Activated naive CD8-positive, alpha-beta T cell treated with anti-CD3 and anti-CD28 coated beads for 36 hours (primary cell): Measurements from ENCODE around the gene SLC43A2. TPM values are rescaled to one million over a fixed set of nuclear protein-coding genes. Genes with fewer than 3 reads are reported as not detected.

ENCODE experiments used
- DNase-seq: peaks from one replicate; pipeline ENCODE4 v3.0.0; 2021
- H3K27ac Mint-ChIP-seq: one replicate; pipeline ENCODE4 v1.8.0; 2022; ENCODE audit warnings: mild to moderate bottlenecking, moderate library complexity, mixed read lengths
- H3K27me3 Mint-ChIP-seq: one replicate; pipeline ENCODE4 v1.8.0; 2022; ENCODE audit warnings: mild to moderate bottlenecking, mixed read lengths
- H3K36me3 Mint-ChIP-seq: one replicate; pipeline ENCODE4 v1.8.0; 2021; ENCODE audit warnings: mild to moderate bottlenecking, mixed read lengths
- H3K4me1 Mint-ChIP-seq: one replicate; pipeline ENCODE4 v1.8.0; 2021; ENCODE audit warnings: mixed read lengths
- H3K4me3 Mint-ChIP-seq: one replicate; pipeline ENCODE4 v1.8.0; 2022; ENCODE audit warnings: mild to moderate bottlenecking, moderate library complexity, mixed read lengths
- H3K9me3 Mint-ChIP-seq: one replicate; pipeline ENCODE4 v1.8.0; 2022; ENCODE audit warnings: mixed read lengths
- total RNA-seq, 2 experiments: library from RNA; stranded (reverse); gene quantifications; one replicate each; pipeline ENCODE4 v1.2.3, GENCODE V29; 2021

The SLC43A2 gene
- total RNA-seq, 2 experiments from 2014 or later: 3.7 to 4.6 TPM

GRCh38 chr17:1591474-1592090, 37.1 kb downstream of the SLC43A2 start:
- Mint-ChIP-seq H3K27me3 (no peaks in the 10 kb centered on the region), H3K27ac (no peak overlapping the region), H3K4me1 (peaks cover 15% of the 10 kb centered on the region), H3K4me3 (no peak overlapping the region), H3K36me3 (no peaks in the 10 kb centered on the region), H3K9me3 (no peaks in the 10 kb centered on the region)
- DNase-seq: no peak

GRCh38 chr17:1590747-1591473, 37.7 kb downstream of the SLC43A2 start:
- H3K36me3 Mint-ChIP-seq: no peaks in the 10 kb centered on the region
- no peaks in the 10 kb centered on the region for H3K9me3 Mint-ChIP-seq
- no peaks in the 10 kb centered on the region for H3K27me3 Mint-ChIP-seq
- no peak overlapping the region for H3K27ac Mint-ChIP-seq
- DNase-seq: no peak
- peaks cover 15% of the 10 kb centered on the region for H3K4me1 Mint-ChIP-seq
- no peak overlapping the region for H3K4me3 Mint-ChIP-seq

- no peaks in the 10 kb centered on the region for H3K36me3 Mint-ChIP-seq
- no peaks in the 10 kb centered on the region for H3K9me3 Mint-ChIP-seq
- no peaks in the 10 kb centered on the region for H3K27me3 Mint-ChIP-seq
- no peak for DNase-seq
- peaks cover 15% of the 10 kb centered on the region for H3K4me1 Mint-ChIP-seq
- no peak overlapping the region for H3K4me3 Mint-ChIP-seq
- H3K27ac Mint-ChIP-seq: no peak overlapping the region
Measured at GRCh38 chr17:1590029-1590746, 38.4 kb downstream of the SLC43A2 start.

GRCh38 chr17:1588821-1589585, 39.6 kb downstream of the SLC43A2 start:
- no peaks in the 10 kb centered on the region for H3K9me3 Mint-ChIP-seq
- H3K36me3 Mint-ChIP-seq: no peaks in the 10 kb centered on the region
- H3K27me3 Mint-ChIP-seq: no peaks in the 10 kb centered on the region
- no peak overlapping the region for H3K4me3 Mint-ChIP-seq
- H3K27ac Mint-ChIP-seq: no peak overlapping the region
- peaks cover 15% of the 10 kb centered on the region for H3K4me1 Mint-ChIP-seq
- no peak for DNase-seq

GRCh38 chr17:1584167-1584566, 44.5 kb downstream of the SLC43A2 start:
- no peak for DNase-seq
- H3K27ac Mint-ChIP-seq: no peak overlapping the region
- no peaks in the 10 kb centered on the region for H3K36me3 Mint-ChIP-seq
- H3K9me3 Mint-ChIP-seq: no peaks in the 10 kb centered on the region
- H3K4me1 Mint-ChIP-seq: no peaks in the 10 kb centered on the region
- no peaks in the 10 kb centered on the region for H3K27me3 Mint-ChIP-seq
- no peak overlapping the region for H3K4me3 Mint-ChIP-seq

GRCh38 chr17:1583556-1583955, 45.1 kb downstream of the SLC43A2 start:
- Mint-ChIP-seq H3K4me1 (no peaks in the 10 kb centered on the region), H3K27me3 (no peaks in the 10 kb centered on the region), H3K36me3 (no peaks in the 10 kb centered on the region), H3K9me3 (no peaks in the 10 kb centered on the region), H3K27ac (no peak overlapping the region), H3K4me3 (no peak overlapping the region)
- no peak for DNase-seq

- peaks cover 3% of the 10 kb centered on the region for H3K4me1 Mint-ChIP-seq
- no peak for DNase-seq
- H3K4me3 Mint-ChIP-seq: no peak overlapping the region
- H3K9me3 Mint-ChIP-seq: no peaks in the 10 kb centered on the region
- no peaks in the 10 kb centered on the region for H3K36me3 Mint-ChIP-seq
- no peaks in the 10 kb centered on the region for H3K27me3 Mint-ChIP-seq
- H3K27ac Mint-ChIP-seq: no peak overlapping the region
Measured at GRCh38 chr17:1582374-1582773, 46.3 kb downstream of the SLC43A2 start.

GRCh38 chr17:1580979-1581676, 47.5 kb downstream of the SLC43A2 start:
- H3K4me1 Mint-ChIP-seq: peaks cover 5% of the 10 kb centered on the region
- no peak overlapping the region for H3K27ac Mint-ChIP-seq
- H3K4me3 Mint-ChIP-seq: no peak overlapping the region

GRCh38 chr17:1578029-1578428, 50.6 kb downstream of the SLC43A2 start:
- H3K36me3 Mint-ChIP-seq: no peaks in the 10 kb centered on the region
- H3K4me1 Mint-ChIP-seq: peaks cover 5% of the 10 kb centered on the region
- no peaks in the 10 kb centered on the region for H3K9me3 Mint-ChIP-seq

More at GRCh38 chr17:1580979-1581676, 47.5 kb downstream of the SLC43A2 start:
- no peak for DNase-seq
- Mint-ChIP-seq H3K9me3 (no peaks in the 10 kb centered on the region), H3K36me3 (no peaks in the 10 kb centered on the region), H3K27me3 (no peaks in the 10 kb centered on the region)

GRCh38 chr17:1577583-1578013, 51.0 kb downstream of the SLC43A2 start:
- H3K4me1 Mint-ChIP-seq: peaks cover 5% of the 10 kb centered on the region
- no peak overlapping the region for H3K27ac Mint-ChIP-seq
- DNase-seq: no peak
- H3K27me3 Mint-ChIP-seq: no peaks in the 10 kb centered on the region
- no peaks in the 10 kb centered on the region for H3K9me3 Mint-ChIP-seq
- H3K36me3 Mint-ChIP-seq: no peaks in the 10 kb centered on the region
- H3K4me3 Mint-ChIP-seq: no peak overlapping the region

More at GRCh38 chr17:1578029-1578428, 50.6 kb downstream of the SLC43A2 start:
- Mint-ChIP-seq H3K27me3 (no peaks in the 10 kb centered on the region), H3K4me3 (no peak overlapping the region), H3K27ac (no peak overlapping the region)
- no peak for DNase-seq

GRCh38 chr17:1577182-1577581, 51.5 kb downstream of the SLC43A2 start:
- Mint-ChIP-seq H3K27me3 (no peaks in the 10 kb centered on the region), H3K4me1 (peaks cover 5% of the 10 kb centered on the region), H3K27ac (no peak overlapping the region), H3K36me3 (no peaks in the 10 kb centered on the region), H3K9me3 (no peaks in the 10 kb centered on the region), H3K4me3 (no peak overlapping the region)
- DNase-seq: no peak

GRCh38 chr17:1576500-1576899, 52.1 kb downstream of the SLC43A2 start:
- peaks cover 5% of the 10 kb centered on the region for H3K4me1 Mint-ChIP-seq
- DNase-seq: no peak
- H3K4me3 Mint-ChIP-seq: no peak overlapping the region
- H3K9me3 Mint-ChIP-seq: no peaks in the 10 kb centered on the region
- no peaks in the 10 kb centered on the region for H3K27me3 Mint-ChIP-seq
- H3K36me3 Mint-ChIP-seq: no peaks in the 10 kb centered on the region
- no peak overlapping the region for H3K27ac Mint-ChIP-seq

- Mint-ChIP-seq H3K9me3 (no peaks in the 10 kb centered on the region), H3K27ac (no peak overlapping the region), H3K4me1 (peaks cover 5% of the 10 kb centered on the region), H3K27me3 (no peaks in the 10 kb centered on the region), H3K4me3 (no peak overlapping the region), H3K36me3 (no peaks in the 10 kb centered on the region)
- DNase-seq: no peak
Measured at GRCh38 chr17:1574697-1575471, 53.8 kb downstream of the SLC43A2 start.
